Measurements from ENCODE around the gene OR51B5.
"Not testable (repeated sequence)": the region's sequence is repeated elsewhere in the genome, so short reads cannot be mapped to it uniquely, and the experiment has no call there.

The OR51B5 gene

GRCh38 chr11:5345831-5346230, 2.5 kb upstream of the OR51B5 start:
- TF ChIP-seq, protein P1, sequence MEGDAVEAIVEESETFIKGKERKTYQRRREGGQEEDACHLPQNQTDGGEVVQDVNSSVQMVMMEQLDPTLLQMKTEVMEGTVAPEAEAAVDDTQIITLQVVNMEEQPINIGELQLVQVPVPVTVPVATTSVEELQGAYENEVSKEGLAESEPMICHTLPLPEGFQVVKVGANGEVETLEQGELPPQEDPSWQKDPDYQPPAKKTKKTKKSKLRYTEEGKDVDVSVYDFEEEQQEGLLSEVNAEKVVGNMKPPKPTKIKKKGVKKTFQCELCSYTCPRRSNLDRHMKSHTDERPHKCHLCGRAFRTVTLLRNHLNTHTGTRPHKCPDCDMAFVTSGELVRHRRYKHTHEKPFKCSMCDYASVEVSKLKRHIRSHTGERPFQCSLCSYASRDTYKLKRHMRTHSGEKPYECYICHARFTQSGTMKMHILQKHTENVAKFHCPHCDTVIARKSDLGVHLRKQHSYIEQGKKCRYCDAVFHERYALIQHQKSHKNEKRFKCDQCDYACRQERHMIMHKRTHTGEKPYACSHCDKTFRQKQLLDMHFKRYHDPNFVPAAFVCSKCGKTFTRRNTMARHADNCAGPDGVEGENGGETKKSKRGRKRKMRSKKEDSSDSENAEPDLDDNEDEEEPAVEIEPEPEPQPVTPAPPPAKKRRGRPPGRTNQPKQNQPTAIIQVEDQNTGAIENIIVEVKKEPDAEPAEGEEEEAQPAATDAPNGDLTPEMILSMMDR (IDR thresholded peaks at IDR 0.05; ENCODE audit: insufficient read depth, low read length, missing control alignments), result no peak
- ChIA-PET POLR2A (interaction anchor here (0.9 kb wide), 1 partner anchor 18 kb away, joined by 4 read pairs; no protein-coding TSS in a partner anchor), CTCF (interaction anchor here (1.3 kb wide), 1 partner anchor 17 kb away, joined by 5 read pairs; no protein-coding TSS in a partner anchor)
- H3K4me3 ChIP-seq (ENCODE audit: low read depth, low read length), result no peak overlapping the region
- no peak for DNase-seq (ENCODE audit: low read depth, low spot score)

DNA sequence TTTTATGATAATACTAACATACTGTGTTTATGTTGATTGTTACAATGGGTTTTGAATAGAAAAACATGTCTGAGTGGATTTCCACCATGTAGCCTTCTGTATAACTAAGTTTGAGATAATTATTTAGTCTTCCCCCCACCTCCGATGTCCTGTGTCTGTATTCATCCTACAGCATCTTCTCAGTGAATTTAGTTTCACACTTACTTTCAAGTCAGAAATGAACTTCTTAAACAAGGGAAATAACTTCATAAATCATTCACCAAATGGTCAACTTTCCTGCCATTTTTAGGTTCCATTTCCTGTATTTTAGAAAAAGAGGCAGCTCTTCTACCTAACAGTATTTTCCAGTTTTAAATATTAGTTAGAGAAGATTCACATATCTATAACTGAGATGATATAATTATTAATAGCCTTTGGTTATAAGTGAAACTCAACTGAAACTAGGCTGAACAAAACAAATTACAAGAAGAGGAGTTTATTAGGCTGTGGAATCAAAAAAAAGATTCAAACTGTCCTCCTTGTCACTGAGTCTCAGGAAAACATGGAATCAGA, 3.5 kb downstream of the OR51B5 start:
- CTCF ChIA-PET, result no interaction called here
- DNase-seq (ENCODE audit: low read depth, low spot score), result no peak
- H3K4me3 ChIP-seq (ENCODE audit: low read depth, low read length), result no peak overlapping the region
- TF ChIP-seq, protein P1 (IDR thresholded peaks at IDR 0.05; ENCODE audit: insufficient read depth, low read length, missing control alignments), result no peak
- POLR2A ChIA-PET, result no interaction called here

GRCh38 chr11:5337253-5337652, 6.1 kb downstream of the OR51B5 start:
- POLR2A ChIA-PET; CTCF ChIA-PET; H3K4me3 ChIP-seq (ENCODE audit: low read depth, low read length); DNase-seq (ENCODE audit: low read depth, low spot score): not testable (repeated sequence)

DNA sequence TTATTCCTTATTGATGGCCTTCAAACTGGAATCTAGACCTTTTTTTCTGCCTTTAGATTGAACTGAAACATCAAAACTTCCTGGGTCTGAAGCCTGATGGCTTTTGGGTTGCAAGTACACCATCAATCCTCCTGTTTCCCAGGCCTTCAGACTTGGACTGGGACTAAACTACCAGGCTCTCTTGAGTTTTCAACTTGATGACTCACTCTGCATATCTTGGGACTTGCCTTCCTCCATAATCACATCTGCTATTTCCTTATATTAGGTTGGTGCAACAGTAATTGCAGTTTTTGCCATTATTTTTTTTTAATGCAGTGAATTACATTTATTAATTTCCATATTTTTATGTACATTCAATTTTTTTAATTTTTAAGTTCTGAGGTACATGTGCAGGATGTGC, 7.0 kb downstream of the OR51B5 start:
- TF ChIP-seq, protein P1 (IDR thresholded peaks at IDR 0.05; ENCODE audit: insufficient read depth, low read length, missing control alignments), result no peak
- no peak overlapping the region for H3K4me3 ChIP-seq (ENCODE audit: low read depth, low read length)
- no peak for DNase-seq (ENCODE audit: low read depth, low spot score)
- ChIA-PET CTCF (no interaction called here), POLR2A (no interaction called here)

DNA sequence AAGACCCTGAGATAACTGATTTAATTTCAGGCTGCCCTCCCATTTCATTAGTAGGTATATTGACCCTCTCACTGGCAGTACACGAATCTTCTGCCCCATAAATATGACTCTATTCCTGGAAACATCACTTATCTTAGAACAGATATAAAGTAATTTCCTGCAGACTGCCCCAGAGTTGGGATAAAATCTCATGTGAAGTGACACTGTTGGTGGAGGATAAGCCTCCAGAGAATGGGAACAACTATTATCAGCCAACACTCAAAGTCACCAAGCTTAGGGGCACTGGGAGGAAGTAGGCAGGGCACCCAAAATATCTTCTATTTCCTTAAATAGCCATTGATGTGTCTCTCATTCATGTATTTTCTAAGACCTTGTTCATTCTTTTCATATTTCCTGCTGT, 8.2 kb downstream of the OR51B5 start:
- ChIA-PET CTCF (no interaction called here), POLR2A (no interaction called here)
- TF ChIP-seq, protein P1 (IDR thresholded peaks at IDR 0.05; ENCODE audit: insufficient read depth, low read length, missing control alignments), result no peak
- no peak overlapping the region for H3K4me3 ChIP-seq (ENCODE audit: low read depth, low read length)
- DNase-seq (ENCODE audit: low read depth, low spot score), result no peak

DNA sequence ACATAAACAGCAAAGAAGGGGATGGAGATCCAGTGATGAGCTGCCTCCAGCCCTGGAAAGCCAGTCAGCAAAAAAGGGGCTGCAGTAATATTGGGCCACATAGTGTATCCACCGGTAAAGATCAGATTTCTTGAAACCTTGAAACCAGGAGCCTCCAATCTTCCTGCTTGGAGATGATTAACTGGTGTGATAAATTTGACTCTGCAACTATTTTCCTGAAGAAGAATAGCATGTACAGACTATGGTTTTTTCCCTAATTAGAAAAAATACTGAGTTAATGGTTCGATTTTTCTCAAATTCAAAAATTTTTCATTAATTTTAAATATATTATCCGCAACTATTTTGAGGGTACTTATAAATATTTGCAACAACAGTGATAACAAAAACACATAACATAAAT, 19.1 kb downstream of the OR51B5 start, which contains the start of gene OR51B2:
TSS of gene OR51B2 (minus strand) at position 101 of the 400 bp plus-strand sequence. CDS start at position 101, 0 bp downstream.
- CTCF ChIA-PET, result no interaction called here
- DNase-seq (ENCODE audit: low read depth, low spot score), result no peak
- POLR2A ChIA-PET, result no interaction called here
- TF ChIP-seq, protein P1 (IDR thresholded peaks at IDR 0.05; ENCODE audit: insufficient read depth, low read length, missing control alignments), result no peak
- H3K4me3 ChIP-seq (ENCODE audit: low read depth, low read length), result no peak within 1 kb of the TSS

DNA sequence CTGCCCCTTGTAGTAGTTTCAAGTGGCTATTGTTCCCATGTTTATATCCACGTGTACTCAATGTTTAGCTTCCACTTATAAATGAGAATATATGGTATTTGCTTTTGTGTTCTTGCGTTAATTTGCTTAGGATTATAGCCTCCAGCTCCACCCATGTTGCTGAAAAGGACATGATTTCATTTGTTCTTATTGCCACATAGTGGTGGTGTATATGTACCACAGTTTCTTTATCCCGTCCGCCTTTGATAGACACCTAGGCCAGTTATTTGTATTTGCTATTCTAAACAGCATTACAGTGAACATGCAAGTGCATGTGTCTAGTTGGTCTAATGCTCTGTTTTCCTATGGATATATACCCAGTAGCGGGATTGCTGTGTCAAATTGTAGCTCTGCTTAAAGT, 26.0 kb downstream of the OR51B5 start:
- H3K4me3 ChIP-seq (ENCODE audit: low read depth, low read length), result no peak overlapping the region
- CTCF ChIA-PET, result no interaction called here
- POLR2A ChIA-PET, result no interaction called here
- DNase-seq (ENCODE audit: low read depth, low spot score), result no peak
- TF ChIP-seq, protein P1 (IDR thresholded peaks at IDR 0.05; ENCODE audit: insufficient read depth, low read length, missing control alignments), result no peak

GRCh38 chr11:5313326-5314023, 29.8 kb downstream of the OR51B5 start:
- DNase-seq (ENCODE audit: low read depth, low spot score); POLR2A ChIA-PET; H3K4me3 ChIP-seq (ENCODE audit: low read depth, low read length): not testable (repeated sequence)
- CTCF ChIA-PET, result interaction anchor here (0.7 kb wide), 1 partner anchor 9 kb away, joined by 3 read pairs; no protein-coding TSS in a partner anchor

All from AG04449 (cell line).